HepG2 (cell line): ENCODE data around the gene NCF2. TPM values are rescaled to one million over a fixed set of nuclear protein-coding genes. Genes with fewer than 3 reads are reported as not detected.

ENCODE experiments used
- ATAC-seq: fragments of 200-7000 bp; cut with Tn5 transposase; 3 replicates; pipeline ENCODE4 v1.9.1; 2020; ENCODE audit warnings: mild to moderate bottlenecking, moderate library complexity
- BruUV-seq: library from RNA; stranded (reverse); fragments of 400-500 nt; replicated peaks from 2 replicates; lab custom pipeline; 2021; lab: Mats Ljungman, UMichigan
- CTCF ChIA-PET: fragments of 300-600 bp; formaldehyde crosslinking; extraction: SDS; loops from one replicate; lab custom pipeline; 2021; ENCODE audit warnings: low total read pairs, inconsistent platforms, low intra/inter-chr PET ratio; lab: Yijun Ruan, JAX
- POLR2A ChIA-PET: fragments of 350-600 bp; sonication (Branson Sonifier 250); formaldehyde crosslinking; loops from one replicate; lab custom pipeline; 2020; ENCODE audit warnings: antibody characterized with exemption, inconsistent platforms; lab: Yijun Ruan, JAX
- DNase-seq: peaks from one replicate; pipeline ENCODE4 v3.0.0-alpha.2; 2015; ENCODE audit warnings: low spot score
- FAIRE-seq: peaks from 3 replicates; lab custom pipeline; 2011; peaks lifted over from hg19 to GRCh38; lab: Jason Lieb, UNC
- H2AFZ ChIP-seq: one replicate; pipeline ENCODE4 v1.6.1; 2011; ENCODE audit warnings: low read length, inconsistent platforms
- H3K27ac ChIP-seq: fragments of 300-600 bp; 3 replicates; pipeline ENCODE4 v1.8.0; 2011; ENCODE audit warnings: mixed run types, mild to moderate bottlenecking, mixed read lengths, low read length, inconsistent platforms; ENCODE audit not compliant: insufficient read depth; ENCODE audit errors: extremely low read length
- H3K27me3 ChIP-seq, 2 experiments: fragments of 200-600 bp in 1 of 2; 2 replicates in 1 of 2; 3 replicates in 1 of 2; pipeline versions ENCODE4 v1.6.0 to v1.8.0; 2011; ENCODE audit warnings: low read length in 2 of 2, mild to moderate bottlenecking in 2 of 2, moderate library complexity in 2 of 2, inconsistent platforms in 1 of 2; ENCODE audit not compliant: insufficient read depth in 2 of 2, control insufficient read depth in 1 of 2
- H3K36me3 ChIP-seq, 2 experiments: fragments of 200-600 bp in 1 of 2; replicated peaks in 1 of 2; 2 replicates in 1 of 2; 3 replicates in 1 of 2; pipeline versions ENCODE4 v1.5.1 to v1.8.0; 2011; ENCODE audit warnings: low read length in 2 of 2, inconsistent platforms in 1 of 2; ENCODE audit not compliant: insufficient read depth in 2 of 2, control insufficient read depth in 1 of 2
- H3K4me1 ChIP-seq: 2 replicates; pipeline ENCODE4 v1.5.1; 2012; ENCODE audit warnings: low read length, inconsistent platforms; ENCODE audit not compliant: insufficient read depth
- H3K4me2 ChIP-seq: 2 replicates; pipeline ENCODE4 v1.6.0; 2011; ENCODE audit warnings: low read depth, low read length, inconsistent platforms
- H3K4me3 ChIP-seq, 3 experiments: fragments of 200-600 bp in 1 of 3; sonication (generic), shearing (Covaris generic) in 1 of 3; replicated peaks in 1 of 3; 2 replicates each; pipeline ENCODE4 v1.5.1; 2011 to 2016; ENCODE audit warnings: low read length in 3 of 3, inconsistent platforms in 2 of 3, low read depth in 2 of 3, mild to moderate bottlenecking in 2 of 3, control low read depth in 1 of 3, mixed read lengths in 1 of 3; ENCODE audit not compliant: insufficient read depth in 1 of 3
- H3K79me2 ChIP-seq: one replicate; pipeline ENCODE4 v1.6.1; 2011; ENCODE audit warnings: low read length, inconsistent platforms; ENCODE audit not compliant: insufficient read depth
- H3K9ac ChIP-seq: 2 replicates; pipeline ENCODE4 v1.6.0; 2011; ENCODE audit warnings: mild to moderate bottlenecking, low read depth, low read length, inconsistent platforms; ENCODE audit not compliant: insufficient read depth
- H3K9me3 ChIP-seq: 2 replicates; pipeline ENCODE4 v1.5.1; 2012; ENCODE audit warnings: mild to moderate bottlenecking, low read length
- H4K20me1 ChIP-seq: 2 replicates; pipeline ENCODE4 v1.6.0; 2011; ENCODE audit warnings: inconsistent platforms, mild to moderate bottlenecking, low read length, moderate library complexity; ENCODE audit not compliant: insufficient read depth
- CENPT ChIP-seq: sonication (generic); formaldehyde crosslinking; IDR thresholded peaks from 2 replicates; pipeline ENCODE4 v1.8.0; 2022; ENCODE audit warnings: low read depth, mild to moderate bottlenecking, moderate library complexity, missing genetic modification reagents
- HMGXB4 ChIP-seq, 2 experiments: sonication (generic) in 1 of 2; formaldehyde crosslinking in 1 of 2; IDR thresholded peaks; 2 replicates each; pipeline versions ENCODE4 v1.4.0 to v1.6.1; 2018 to 2020; ENCODE audit warnings: missing genetic modification reagents in 2 of 2, borderline replicate concordance in 1 of 2, low read depth in 1 of 2, mild to moderate bottlenecking in 1 of 2, missing biosample characterization in 1 of 2
- IKZF1 ChIP-seq: fragments of 450-650 bp; IDR thresholded peaks from 2 replicates; pipeline ENCODE4 v1.7.1; 2016
- PAWR ChIP-seq: sonication (generic); formaldehyde crosslinking; IDR thresholded peaks from 2 replicates; pipeline ENCODE4 v1.4.0; 2020; ENCODE audit warnings: missing genetic modification reagents, mild to moderate bottlenecking, borderline replicate concordance
- PCBP2 ChIP-seq: fragments of 200-400 bp; formaldehyde crosslinking; optimal IDR thresholded peaks from 2 replicates; pipeline ENCODE3; 2018; ENCODE audit warnings: low read length, low read depth; ENCODE audit not compliant: poor library complexity, severe bottlenecking
- SIN3A ChIP-seq: IDR thresholded peaks from 2 replicates; pipeline ENCODE4 v1.6.1; 2011; ENCODE audit warnings: low read depth, mild to moderate bottlenecking, control low read depth, low read length, borderline replicate concordance
- SNRNP70 ChIP-seq: fragments of 200-400 bp; formaldehyde crosslinking; IDR thresholded peaks from 2 replicates; pipeline ENCODE4 v1.6.1; 2017; ENCODE audit warnings: mild to moderate bottlenecking, low read depth, low read length, moderate library complexity
- YEATS4 ChIP-seq: sonication (generic); formaldehyde crosslinking; IDR thresholded peaks from 2 replicates; pipeline ENCODE4 v1.4.0; 2020; ENCODE audit warnings: missing genetic modification reagents, borderline replicate concordance
- ZMAT3 ChIP-seq: sonication (generic); formaldehyde crosslinking; conservative IDR thresholded peaks from 2 replicates; pipeline ENCODE4 v1.7.0; 2021; ENCODE audit warnings: missing genetic modification reagents
- ZNF343 ChIP-seq: sonication (generic); formaldehyde crosslinking; IDR thresholded peaks from 2 replicates; pipeline ENCODE4 v1.4.0; 2020; ENCODE audit warnings: mild to moderate bottlenecking, missing genetic modification reagents
- ZNF441 ChIP-seq: sonication (generic); formaldehyde crosslinking; IDR thresholded peaks from 2 replicates; pipeline ENCODE4 v1.7.0; 2021; ENCODE audit warnings: missing genetic modification reagents, borderline replicate concordance
- ZNF737 ChIP-seq: sonication (generic); formaldehyde crosslinking; IDR thresholded peaks from 2 replicates; pipeline ENCODE4 v1.5.0; 2020; ENCODE audit warnings: missing genetic modification reagents, mild to moderate bottlenecking, borderline replicate concordance
- WGBS: methylation state at CpG from one replicate; pipeline ENCODE4 v1.1.6; 2017; ENCODE audit warnings: low lambda C conversion rate; 5-methylcytosine and 5-hydroxymethylcytosine counted together
- in situ Hi-C: cut with HindIII; loops from 2 replicates; pipeline ENCODE4 v1.10.0; 2017; ENCODE audit warnings: low pct_unique_long_range_greater_than_20kb; ENCODE audit not compliant: extremely low pct_ligation_motif_present
- intact Hi-C: fragments of 100-400 bp; cut with micrococcal nuclease; formaldehyde crosslinking; loops from one replicate; pipeline ENCODE4 v1.10.0; 2022; ENCODE audit not compliant: unreplicated experiment
- polyA plus RNA-seq, 8 experiments: library from polyadenylated mRNA; depleted of rRNA in 3 of 8; stranded (reverse) in 7 of 8; unstranded in 1 of 8; fragments of >200 nt; fragmentation: Illumina TruSeq in 4 of 8; extraction: Trizol in 4 of 8; gene quantifications; 2 replicates each; pipeline versions ENCODE4 v1.2.1 to v1.2.3, GENCODE V29; 2011 to 2016; ENCODE audit warnings: low read depth in 4 of 8, missing spikeins in 1 of 8, mixed read lengths in 1 of 8; ENCODE audit not compliant: insufficient read depth in 1 of 8
- total RNA-seq, 5 experiments: library from RNA; depleted of rRNA; stranded (reverse); fragments of >200 nt; fragmentation: Illumina TruSeq; extraction: Trizol; gene quantifications; 2 replicates each; pipeline ENCODE4 v1.2.3, GENCODE V29; 2016; ENCODE audit warnings: low read depth in 1 of 5
- TF ChIP-seq, protein P1 (sequence below): fragments of 450-650 bp; IDR thresholded peaks from 2 replicates; pipeline ENCODE4 v1.6.1; 2017; ENCODE audit warnings: mild to moderate bottlenecking

The NCF2 gene
- total and polyA plus RNA-seq, 2 of the 13 experiments (the other 11 are each of a cell fraction or from before 2014, with no cell fraction given): 0.18 to 0.46 TPM

DNA sequence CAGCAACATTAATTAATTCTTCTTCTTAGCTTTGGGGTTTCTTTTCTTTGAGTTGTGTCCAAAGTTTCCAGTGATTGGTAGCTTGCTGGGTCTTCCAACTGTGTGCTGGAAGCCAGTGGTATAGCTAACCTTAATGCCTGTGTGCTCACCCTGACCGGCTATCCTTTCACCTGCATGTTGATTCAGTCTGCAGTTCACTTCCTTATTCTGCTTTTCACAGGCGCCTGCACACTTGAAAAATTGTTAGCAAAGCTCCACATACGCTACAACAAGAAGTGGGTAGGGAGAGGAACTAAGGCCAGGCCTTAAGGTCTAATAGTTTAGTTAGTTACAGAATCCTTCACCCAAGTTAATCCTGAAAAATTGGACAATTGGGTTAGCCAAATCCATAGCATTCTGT is 35.7 kb downstream of the NCF2 start:
- TF ChIP-seq, protein P1, sequence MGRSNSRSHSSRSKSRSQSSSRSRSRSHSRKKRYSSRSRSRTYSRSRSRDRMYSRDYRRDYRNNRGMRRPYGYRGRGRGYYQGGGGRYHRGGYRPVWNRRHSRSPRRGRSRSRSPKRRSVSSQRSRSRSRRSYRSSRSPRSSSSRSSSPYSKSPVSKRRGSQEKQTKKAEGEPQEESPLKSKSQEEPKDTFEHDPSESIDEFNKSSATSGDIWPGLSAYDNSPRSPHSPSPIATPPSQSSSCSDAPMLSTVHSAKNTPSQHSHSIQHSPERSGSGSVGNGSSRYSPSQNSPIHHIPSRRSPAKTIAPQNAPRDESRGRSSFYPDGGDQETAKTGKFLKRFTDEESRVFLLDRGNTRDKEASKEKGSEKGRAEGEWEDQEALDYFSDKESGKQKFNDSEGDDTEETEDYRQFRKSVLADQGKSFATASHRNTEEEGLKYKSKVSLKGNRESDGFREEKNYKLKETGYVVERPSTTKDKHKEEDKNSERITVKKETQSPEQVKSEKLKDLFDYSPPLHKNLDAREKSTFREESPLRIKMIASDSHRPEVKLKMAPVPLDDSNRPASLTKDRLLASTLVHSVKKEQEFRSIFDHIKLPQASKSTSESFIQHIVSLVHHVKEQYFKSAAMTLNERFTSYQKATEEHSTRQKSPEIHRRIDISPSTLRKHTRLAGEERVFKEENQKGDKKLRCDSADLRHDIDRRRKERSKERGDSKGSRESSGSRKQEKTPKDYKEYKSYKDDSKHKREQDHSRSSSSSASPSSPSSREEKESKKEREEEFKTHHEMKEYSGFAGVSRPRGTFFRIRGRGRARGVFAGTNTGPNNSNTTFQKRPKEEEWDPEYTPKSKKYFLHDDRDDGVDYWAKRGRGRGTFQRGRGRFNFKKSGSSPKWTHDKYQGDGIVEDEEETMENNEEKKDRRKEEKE: no peak
- no peak for TF ChIP-seq ZNF441 (CRISPR knock-in tag)
- 96% methylated on average over 3 of the region's 3 CpGs for WGBS
- Histone ChIP-seq H3K79me2 (no peaks in the 10 kb centered on the region), H2AFZ (no peak overlapping the region), H3K36me3 (peaks cover 14 to 33% of the 10 kb centered on the region in 2 experiments), H3K4me2 (no peak overlapping the region), H4K20me1 (no peaks in the 10 kb centered on the region), H3K27ac (no peak overlapping the region), H3K27me3 (no peaks in the 10 kb centered on the region), H3K4me1 (no peaks in the 10 kb centered on the region), H3K9me3 (no peaks in the 10 kb centered on the region), H3K4me3 (no peak overlapping the region), H3K9ac (no peak overlapping the region)
- no peak for ATAC-seq
- no peak for FAIRE-seq
- no peak for DNase-seq
- ChIA-PET POLR2A (no interaction called here), CTCF (no interaction called here)
- in situ Hi-C loops: loop anchor here (25.0 kb wide), 1 partner anchor 267 kb away; no protein-coding TSS in a partner anchor
- BruUV-seq: no TSS peak
- intact Hi-C loops: no loop called here

DNA sequence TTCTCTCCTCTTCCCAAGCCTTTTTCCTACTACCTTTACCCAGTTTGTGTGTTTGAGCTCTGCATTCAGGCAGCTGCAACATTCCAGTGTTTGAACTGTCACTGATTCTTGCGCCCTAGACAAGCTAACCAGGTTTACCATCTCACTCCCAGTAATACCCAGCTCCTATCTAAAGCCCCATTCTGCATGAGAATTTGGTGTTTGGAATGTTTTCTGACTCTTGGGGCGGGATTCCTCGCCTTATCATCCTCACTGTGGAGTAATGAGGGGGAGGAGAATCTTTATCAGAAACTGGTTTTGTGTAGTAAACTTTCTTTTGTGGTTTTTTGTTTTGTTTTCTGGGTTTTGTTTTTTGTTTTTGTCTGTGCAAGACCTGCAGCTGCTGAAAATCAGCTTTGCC is 36.5 kb downstream of the NCF2 start:
- Histone ChIP-seq H3K79me2 (no peaks in the 10 kb centered on the region), H3K27me3 (no peaks in the 10 kb centered on the region), H3K9me3 (no peaks in the 10 kb centered on the region), H3K27ac (no peak overlapping the region), H3K36me3 (peaks cover 14 to 41% of the 10 kb centered on the region in 2 experiments), H2AFZ (no peak overlapping the region), H3K4me2 (no peak overlapping the region), H4K20me1 (no peaks in the 10 kb centered on the region), H3K9ac (no peak overlapping the region), H3K4me1 (no peaks in the 10 kb centered on the region), H3K4me3 (no peak overlapping the region)
- WGBS: 97% methylated on average over 3 of the region's 3 CpGs
- DNase-seq: no peak
- in situ Hi-C loops: loop anchor here (25.0 kb wide), 1 partner anchor 266 kb away; no protein-coding TSS in a partner anchor
- ChIA-PET CTCF (no interaction called here), POLR2A (no interaction called here)
- FAIRE-seq: no peak
- no peak for ATAC-seq
- BruUV-seq: no TSS peak
- intact Hi-C loops: no loop called here
- no peak for TF ChIP-seq CENPT (CRISPR knock-in tag)
- no peak for TF ChIP-seq HMGXB4 (CRISPR knock-in tag; IDR thresholded peaks at IDR 0.05; ENCODE audit: borderline replicate concordance in 1 of 2, low read depth in 1 of 2)
- no peak for TF ChIP-seq PAWR
- no peak for TF ChIP-seq SIN3A
- TF ChIP-seq SNRNP70: no peak
- no peak for TF ChIP-seq YEATS4
- TF ChIP-seq IKZF1: no peak
- TF ChIP-seq ZMAT3: no peak
- TF ChIP-seq ZNF343 (CRISPR knock-in tag): no peak
- no peak for TF ChIP-seq ZNF737 (CRISPR knock-in tag)
- TF ChIP-seq PCBP2: no peak
